K562 (cell line): ENCODE data around the gene TLR6.

ENCODE experiments used
- BRCA1 ChIP-seq, 2 experiments: fragments of 450-650 bp in 1 of 2; sonication (generic) in 1 of 2; formaldehyde crosslinking in 1 of 2; IDR thresholded peaks; 2 replicates each; pipeline versions ENCODE4 v1.5.0 to v1.6.1; 2017 to 2020; ENCODE audit warnings: mild to moderate bottlenecking in 1 of 2, missing genetic modification reagents in 1 of 2
- CBX5 ChIP-seq: IDR thresholded peaks from 2 replicates; pipeline ENCODE4 v1.6.1; 2014; ENCODE audit warnings: low read depth, borderline replicate concordance
- ELF4 ChIP-seq: fragments of 450-650 bp; formaldehyde crosslinking; IDR thresholded peaks from 2 replicates; pipeline ENCODE4 v1.4.0; 2022; ENCODE audit warnings: missing genetic modification characterization
- GABPA ChIP-seq: fragments of 200-800 bp; sonication (Bioruptor generic); conservative IDR thresholded peaks from 2 replicates; pipeline ENCODE4 v1.6.1; 2016; ENCODE audit warnings: low read depth, missing genetic modification characterization, missing compliant biosample characterization
- JUN ChIP-seq, 2 experiments: sonication (generic) in 1 of 2; formaldehyde crosslinking in 1 of 2; IDR thresholded peaks; 2 replicates each; pipeline versions ENCODE4 v1.6.1 to v1.8.0; 2012 to 2022; ENCODE audit warnings: borderline replicate concordance in 2 of 2, mild to moderate bottlenecking in 2 of 2, improper control_type of control experiment in 1 of 2, low read depth in 1 of 2, low read length in 1 of 2, missing genetic modification reagents in 1 of 2
- NONO ChIP-seq, 2 experiments: fragments of 200-400 bp in 1 of 2; fragments of 450-650 bp in 1 of 2; formaldehyde crosslinking in 1 of 2; IDR thresholded peaks; 2 replicates each; pipeline ENCODE4 v1.6.1; 2017; ENCODE audit warnings: low read depth in 2 of 2, mild to moderate bottlenecking in 2 of 2, moderate library complexity in 2 of 2, low read length in 1 of 2
- NUFIP1 ChIP-seq: fragments of 450-650 bp; IDR thresholded peaks from 2 replicates; pipeline ENCODE4 v1.6.1; 2018; ENCODE audit not compliant: partially characterized antibody
- POLR2AphosphoS2 ChIP-seq: IDR thresholded peaks from 2 replicates; pipeline ENCODE4 v1.6.1; 2012; ENCODE audit warnings: low read length, improper control_type of control experiment
- RBM39 ChIP-seq: fragments of 200-400 bp; formaldehyde crosslinking; optimal IDR thresholded peaks from 2 replicates; pipeline ENCODE3; 2018; ENCODE audit warnings: low read depth, low read length
- REST ChIP-seq, 2 experiments: fragments of 450-650 bp; formaldehyde crosslinking in 1 of 2; IDR thresholded peaks; 2 replicates each; pipeline versions ENCODE4 v1.4.0 to v1.6.1; 2014 to 2020; ENCODE audit warnings: mild to moderate bottlenecking in 2 of 2, borderline replicate concordance in 1 of 2, low read depth in 1 of 2
- U2AF2 ChIP-seq: fragments of 200-400 bp; formaldehyde crosslinking; optimal IDR thresholded peaks from 2 replicates; pipeline ENCODE3; 2017; ENCODE audit warnings: low read depth, mild to moderate bottlenecking, low read length
- TF ChIP-seq, protein P1 (sequence below), 3 experiments: IDR thresholded peaks in 2 of 3; conservative IDR thresholded peaks in 1 of 3; 2 replicates each; pipeline ENCODE4 v1.5.1; 2011 to 2012; ENCODE audit warnings: low read length in 3 of 3, mild to moderate bottlenecking in 3 of 3, control low read depth in 2 of 3, improper control_type of control experiment in 1 of 3, inconsistent platforms in 1 of 3, low read depth in 1 of 3, mixed read lengths in 1 of 3, moderate library complexity in 1 of 3; ENCODE audit not compliant: insufficient read depth in 2 of 3

- no peak for TF ChIP-seq REST (IDR thresholded peaks at IDR 0.05; ENCODE audit: borderline replicate concordance)
- TF ChIP-seq REST (CRISPR knock-in tag; IDR thresholded peaks at IDR 0.05; ENCODE audit: low read depth), result no peak
- TF ChIP-seq JUN (IDR thresholded peaks at IDR 0.05; ENCODE audit: borderline replicate concordance, low read depth, low read length), result no peak
- no peak for TF ChIP-seq JUN (CRISPR knock-in tag; IDR thresholded peaks at IDR 0.05; ENCODE audit: borderline replicate concordance)
- TF ChIP-seq U2AF2, result no peak
- TF ChIP-seq, protein P1, sequence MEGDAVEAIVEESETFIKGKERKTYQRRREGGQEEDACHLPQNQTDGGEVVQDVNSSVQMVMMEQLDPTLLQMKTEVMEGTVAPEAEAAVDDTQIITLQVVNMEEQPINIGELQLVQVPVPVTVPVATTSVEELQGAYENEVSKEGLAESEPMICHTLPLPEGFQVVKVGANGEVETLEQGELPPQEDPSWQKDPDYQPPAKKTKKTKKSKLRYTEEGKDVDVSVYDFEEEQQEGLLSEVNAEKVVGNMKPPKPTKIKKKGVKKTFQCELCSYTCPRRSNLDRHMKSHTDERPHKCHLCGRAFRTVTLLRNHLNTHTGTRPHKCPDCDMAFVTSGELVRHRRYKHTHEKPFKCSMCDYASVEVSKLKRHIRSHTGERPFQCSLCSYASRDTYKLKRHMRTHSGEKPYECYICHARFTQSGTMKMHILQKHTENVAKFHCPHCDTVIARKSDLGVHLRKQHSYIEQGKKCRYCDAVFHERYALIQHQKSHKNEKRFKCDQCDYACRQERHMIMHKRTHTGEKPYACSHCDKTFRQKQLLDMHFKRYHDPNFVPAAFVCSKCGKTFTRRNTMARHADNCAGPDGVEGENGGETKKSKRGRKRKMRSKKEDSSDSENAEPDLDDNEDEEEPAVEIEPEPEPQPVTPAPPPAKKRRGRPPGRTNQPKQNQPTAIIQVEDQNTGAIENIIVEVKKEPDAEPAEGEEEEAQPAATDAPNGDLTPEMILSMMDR (IDR thresholded peaks at IDR 0.05 in 2 of 3, conservative IDR thresholded peaks at IDR 0.05 in 1 of 3; ENCODE audit: insufficient read depth in 2 of 3, low read depth in 1 of 3, low read length in 3 of 3), result no peak
- no peak for TF ChIP-seq RBM39
- TF ChIP-seq GABPA (tag), result no peak
- TF ChIP-seq ELF4 (CRISPR knock-in tag), result no peak
- no peak for TF ChIP-seq NUFIP1
- no peak for TF ChIP-seq BRCA1 (IDR thresholded peaks at IDR 0.05)
- no peak for TF ChIP-seq BRCA1 (CRISPR knock-in tag; IDR thresholded peaks at IDR 0.05)
- TF ChIP-seq CBX5, result no peak
- no peak for TF ChIP-seq NONO (IDR thresholded peaks at IDR 0.05; ENCODE audit: low read depth in 2 of 2, low read length in 1 of 2)
- TF ChIP-seq POLR2AphosphoS2, result no peak
Observed at GRCh38 chr4:38865445-38865844, 8.8 kb upstream of the TLR6 start.
